H7 (cell line): Measurements from ENCODE around the gene DDR2. TPM values are rescaled to one million over a fixed set of nuclear protein-coding genes. Genes with fewer than 3 reads are reported as not detected.

Experiments used
- DNase-seq: peaks from one replicate; pipeline ENCODE4 v3.0.0; 2012
- H3K27me3 ChIP-seq: 2 replicates; pipeline ENCODE4 v1.6.0; 2011; ENCODE audit warnings: mild to moderate bottlenecking, low read length; ENCODE audit not compliant: control insufficient read depth, insufficient read depth
- H3K36me3 ChIP-seq: replicated peaks from 2 replicates; pipeline ENCODE4 v1.5.1; 2011; ENCODE audit warnings: low read length; ENCODE audit not compliant: control insufficient read depth, insufficient read depth
- H3K4me3 ChIP-seq: 2 replicates; pipeline ENCODE4 v1.5.1; 2011; ENCODE audit warnings: low read depth, mild to moderate bottlenecking, control low read depth, low read length, moderate library complexity; ENCODE audit not compliant: insufficient read depth
- total RNA-seq: library from RNA; depleted of rRNA; stranded (reverse); fragments of >200 nt; shearing (Covaris generic); gene quantifications from 2 replicates; pipeline ENCODE4 v1.2.3, GENCODE V29; 2014

The DDR2 gene
- total RNA-seq, 1 experiment from 2014 or later = 0.17 TPM

DNA sequence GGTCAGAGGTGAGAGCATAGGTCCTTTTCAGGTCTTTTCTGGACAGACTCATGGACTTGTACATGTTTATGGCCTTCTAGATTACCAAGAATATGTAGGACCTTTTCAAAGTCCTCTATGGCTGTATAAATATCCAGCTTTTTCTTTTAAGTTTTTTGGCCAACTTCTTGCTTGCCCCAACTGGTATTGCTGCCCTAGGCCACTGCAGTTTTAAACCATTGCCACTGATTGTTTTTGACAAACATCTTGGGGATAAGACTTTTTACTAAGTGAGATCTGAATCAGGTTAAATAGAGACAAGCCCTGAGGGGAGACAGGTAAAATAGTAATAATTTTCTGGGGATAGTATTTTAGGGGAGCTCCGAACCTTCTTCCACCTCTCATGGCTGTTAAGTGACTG is 14.8 kb upstream of the DDR2 start:
- no peak for DNase-seq
- no peaks in the 10 kb centered on the region for H3K27me3 ChIP-seq
- H3K4me3 ChIP-seq = no peak overlapping the region
- H3K36me3 ChIP-seq = no peaks in the 10 kb centered on the region

DNA sequence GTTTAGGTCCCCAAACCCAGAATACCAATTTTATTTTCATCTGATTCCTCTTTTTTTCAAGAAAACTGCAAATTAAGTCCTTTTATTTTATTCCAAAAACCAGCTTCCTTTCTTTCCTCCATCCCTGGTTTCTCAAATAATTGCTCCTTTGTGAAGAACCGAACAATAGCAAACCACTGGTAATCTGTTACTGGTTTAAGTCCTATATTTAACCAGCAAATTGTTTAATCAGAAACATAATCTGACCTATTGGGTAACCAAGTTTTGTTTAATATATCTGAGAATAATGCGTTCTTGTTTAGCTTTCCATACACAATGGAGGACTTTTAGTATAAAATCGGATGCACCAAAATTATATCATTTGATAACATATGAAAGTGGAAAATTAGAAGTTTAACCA is 13.2 kb upstream of the DDR2 start:
- H3K27me3 ChIP-seq = no peaks in the 10 kb centered on the region
- no peaks in the 10 kb centered on the region for H3K36me3 ChIP-seq
- no peak for DNase-seq
- H3K4me3 ChIP-seq = no peak overlapping the region

DNA sequence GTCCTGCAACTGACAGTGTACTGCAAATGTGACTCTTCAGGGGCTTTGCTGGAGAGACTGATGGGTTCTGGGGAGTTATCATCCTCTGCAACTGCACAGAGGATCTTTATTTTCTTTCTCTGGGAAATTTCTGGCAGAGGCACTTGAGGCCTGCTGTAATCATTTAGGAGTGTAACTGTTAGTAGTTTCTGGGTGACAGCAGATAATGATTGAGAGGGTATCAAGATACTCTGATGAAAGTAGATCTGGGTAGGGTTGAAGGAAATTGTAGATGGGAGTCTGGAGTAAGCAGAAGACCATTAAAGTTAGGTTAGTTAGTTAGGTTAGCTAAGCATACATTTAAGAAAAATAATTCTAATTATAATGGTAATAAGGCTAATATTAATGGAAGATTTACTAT is 11.0 kb upstream of the DDR2 start:
- Histone ChIP-seq H3K4me3 (no peak overlapping the region), H3K27me3 (no peaks in the 10 kb centered on the region), H3K36me3 (no peaks in the 10 kb centered on the region)
- DNase-seq = no peak

DNA sequence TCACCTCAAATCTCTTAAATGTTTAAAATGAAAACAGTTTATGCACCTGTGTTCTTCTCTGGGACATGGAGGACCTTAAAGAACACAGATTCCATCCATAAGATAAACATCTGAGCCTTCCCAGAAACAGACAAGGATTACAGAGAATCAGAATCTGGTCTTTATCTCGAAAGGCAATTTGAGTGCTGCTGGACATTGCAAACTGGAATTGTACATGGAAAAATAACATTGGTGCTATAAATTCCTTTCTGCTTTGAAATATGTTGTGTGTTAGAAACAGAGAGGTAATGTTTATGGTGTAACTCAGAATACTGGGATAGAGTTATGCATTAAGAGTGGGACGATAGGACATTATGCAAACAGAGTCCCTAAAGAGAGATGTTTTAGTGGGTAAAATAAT is 6.6 kb upstream of the DDR2 start:
- Histone ChIP-seq H3K4me3 (no peak overlapping the region), H3K27me3 (no peaks in the 10 kb centered on the region)

DNA sequence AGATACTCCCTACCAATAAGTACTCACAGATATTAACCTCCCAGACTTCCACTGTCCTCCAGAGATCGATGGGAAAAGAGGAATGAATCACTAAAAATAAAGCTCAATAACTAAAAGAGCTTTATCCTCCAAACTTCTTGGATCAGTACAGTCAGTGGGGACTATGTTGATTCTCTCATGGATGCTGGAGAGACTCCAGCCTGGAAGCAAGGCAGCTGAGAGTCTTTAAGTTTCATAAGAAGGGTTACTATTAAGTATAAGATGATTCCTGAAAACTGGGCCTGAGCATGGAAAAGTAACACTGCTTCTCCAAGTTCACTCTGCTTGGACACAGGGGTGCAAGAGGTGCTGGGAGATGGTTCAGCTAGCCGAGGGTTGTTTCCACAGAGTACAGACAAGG is 6.2 kb upstream of the DDR2 start:
- Histone ChIP-seq H3K4me3 (no peak overlapping the region), H3K36me3 (no peaks in the 10 kb centered on the region), H3K27me3 (no peaks in the 10 kb centered on the region)
- no peak for DNase-seq

More for the DNA sequence above, 6.6 kb upstream of the DDR2 start:
- no peaks in the 10 kb centered on the region for H3K36me3 ChIP-seq
- DNase-seq = no peak

DNA sequence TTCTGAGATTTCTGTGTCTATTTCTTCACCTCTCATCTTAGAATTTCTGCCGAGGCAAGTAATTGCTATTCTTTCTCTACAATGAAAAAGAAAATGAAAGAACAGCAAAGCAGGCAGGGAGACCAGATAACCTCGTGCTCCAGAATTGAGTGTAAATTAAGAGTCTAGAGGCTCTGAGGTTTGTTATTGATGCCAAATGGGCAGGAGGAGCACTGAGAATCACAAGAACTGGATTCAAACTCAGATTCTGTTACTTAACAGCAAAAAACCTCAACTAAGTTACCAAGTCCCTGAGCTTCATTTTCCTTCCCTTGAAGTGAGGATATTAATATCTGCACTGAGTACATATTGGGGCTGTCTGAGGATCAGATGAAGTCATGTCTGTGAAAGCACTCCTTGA is 5.5 kb upstream of the DDR2 start:
- no peak for DNase-seq
- Histone ChIP-seq H3K36me3 (no peaks in the 10 kb centered on the region), H3K4me3 (no peak overlapping the region), H3K27me3 (no peaks in the 10 kb centered on the region)

DNA sequence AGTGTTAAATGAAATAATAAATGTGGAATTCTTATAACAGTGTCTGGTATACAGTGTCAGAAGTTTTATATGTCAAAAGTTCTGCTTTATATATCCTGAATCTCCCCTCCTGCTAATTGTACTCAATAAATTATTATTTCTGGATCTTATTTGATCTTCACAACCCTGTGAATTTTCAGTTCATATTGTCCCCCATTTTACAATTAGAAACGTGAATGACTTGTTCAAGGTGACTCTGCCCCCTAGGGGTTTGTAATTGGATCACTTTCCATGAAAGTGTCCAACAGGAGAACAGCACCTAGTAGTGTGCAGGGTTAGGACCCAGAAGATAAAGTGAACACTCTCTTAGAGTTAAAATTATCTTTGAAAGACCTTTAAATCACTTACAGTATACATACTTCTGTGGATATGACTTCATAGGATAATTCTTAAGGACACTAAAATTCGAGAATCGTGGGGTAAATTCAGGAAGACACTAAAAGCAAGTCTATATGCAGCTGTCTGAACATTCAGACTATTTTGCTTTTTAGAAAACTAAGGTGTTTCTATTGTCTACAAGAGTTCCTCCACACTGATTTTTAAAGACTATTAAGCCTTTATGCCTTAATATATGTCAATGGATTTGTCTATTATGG is 4.5 kb upstream of the DDR2 start:
- Histone ChIP-seq H3K36me3 (no peaks in the 10 kb centered on the region), H3K27me3 (no peaks in the 10 kb centered on the region), H3K4me3 (no peak overlapping the region)
- DNase-seq = no peak

DNA sequence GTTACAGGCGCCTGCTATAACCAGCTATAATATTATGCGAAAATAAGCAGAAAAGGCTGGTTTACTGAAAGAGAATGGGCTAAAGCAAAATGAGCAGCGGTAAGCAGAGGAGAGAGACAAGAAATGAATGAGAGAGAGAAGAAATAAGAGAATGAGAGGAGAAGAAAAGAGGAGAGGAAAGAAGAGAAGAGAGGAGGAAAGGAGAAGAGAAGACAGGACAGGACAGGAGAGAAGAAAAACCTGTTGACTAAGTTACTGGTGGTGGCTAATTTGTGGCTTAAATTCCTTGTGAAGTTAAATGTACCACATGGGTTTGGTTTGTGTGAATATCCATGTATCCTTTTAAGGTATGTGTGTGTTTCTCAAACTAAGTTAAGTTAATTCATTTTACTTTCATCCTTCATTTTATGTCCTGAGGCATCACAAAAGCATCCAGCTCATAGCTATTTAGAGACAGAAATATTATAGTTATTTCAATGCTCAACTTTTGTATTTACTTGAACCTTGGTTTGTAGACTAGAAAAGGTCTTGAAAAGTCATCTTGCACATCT is 3.1 kb upstream of the DDR2 start:
- Histone ChIP-seq H3K36me3 (no peaks in the 10 kb centered on the region), H3K4me3 (no peak overlapping the region), H3K27me3 (no peaks in the 10 kb centered on the region)
- DNase-seq = no peak

DNA sequence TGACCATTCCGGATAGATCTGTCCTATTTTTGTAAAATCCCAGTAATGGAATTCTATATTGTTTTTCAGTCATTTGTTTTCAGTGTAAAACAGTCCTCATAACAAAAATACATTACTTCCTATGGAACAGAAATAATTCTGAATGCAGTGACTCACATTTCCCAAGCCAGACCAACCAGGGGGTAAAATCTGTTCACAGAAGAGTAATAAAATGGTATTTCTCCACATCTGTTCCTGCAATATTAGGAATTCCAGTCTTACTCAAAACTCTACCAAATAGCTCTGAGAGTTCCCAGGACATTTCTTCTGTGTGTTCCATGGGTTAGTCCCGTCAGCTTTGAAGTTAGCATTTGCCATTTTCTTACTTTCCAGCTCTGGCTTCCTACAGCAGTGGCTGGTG is 2.6 kb upstream of the DDR2 start:
- no peak for DNase-seq
- Histone ChIP-seq H3K27me3 (no peaks in the 10 kb centered on the region), H3K4me3 (no peak overlapping the region), H3K36me3 (no peaks in the 10 kb centered on the region)

DNA sequence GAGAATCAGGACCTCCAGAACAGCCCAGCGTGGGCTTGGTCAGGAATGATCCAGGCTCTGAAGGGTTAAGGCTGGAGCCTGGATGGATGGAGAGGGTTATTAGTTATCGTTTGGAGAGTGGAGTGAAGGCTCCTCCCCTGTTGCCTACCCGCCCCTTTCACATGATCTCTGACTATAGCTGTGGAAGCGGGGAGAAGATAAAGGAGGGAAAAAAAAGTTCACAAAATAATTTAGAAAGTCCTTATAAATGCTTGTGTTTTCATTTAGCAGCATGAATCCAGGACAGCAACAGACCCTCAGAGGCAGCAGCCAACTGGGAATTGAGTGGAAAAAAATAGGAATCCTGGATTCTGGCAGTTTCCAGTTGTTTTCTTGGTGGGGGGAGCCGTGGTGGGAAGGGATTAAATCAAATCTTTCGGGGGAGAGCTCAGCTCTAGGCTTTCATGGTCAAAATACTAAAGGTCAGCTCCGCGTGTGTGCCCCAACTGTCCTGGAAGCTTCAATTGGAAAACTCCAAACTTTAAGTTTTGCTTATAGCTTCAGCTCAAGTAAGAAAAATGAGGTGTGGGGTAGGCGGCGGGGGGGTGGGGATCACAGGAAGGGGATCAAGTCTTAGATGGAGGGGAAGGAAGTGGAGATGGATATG is 595 bp upstream of the DDR2 start:
- peak overlapping the region; percentile 1; the same call in 1 of the 2 replicates for H3K4me3 ChIP-seq
- no peaks in the 10 kb centered on the region for H3K27me3 ChIP-seq
- no peaks in the 10 kb centered on the region for H3K36me3 ChIP-seq
- no peak for DNase-seq

DNA sequence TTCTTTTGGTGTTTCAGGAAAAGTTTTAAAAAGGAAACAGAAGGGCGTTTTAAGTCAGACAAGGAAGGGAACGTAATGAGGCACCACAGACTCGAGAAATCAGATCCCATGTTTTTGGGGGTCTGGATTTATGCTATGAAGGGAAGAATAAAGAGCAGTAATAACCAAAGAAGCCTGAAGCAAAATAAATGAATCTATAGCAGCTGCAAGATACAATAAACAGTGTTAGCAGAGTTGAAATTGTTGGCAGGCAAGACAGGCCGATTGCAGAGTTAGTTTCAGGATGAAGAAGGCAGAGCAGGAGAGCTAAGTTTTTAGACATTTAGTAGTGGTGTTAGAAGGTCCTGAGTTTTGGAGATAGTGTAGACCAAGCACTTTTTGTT is 425 bp downstream of the DDR2 start:
- peak overlapping the region; percentile 1; the same call in 1 of the 2 replicates for H3K4me3 ChIP-seq

DNA sequence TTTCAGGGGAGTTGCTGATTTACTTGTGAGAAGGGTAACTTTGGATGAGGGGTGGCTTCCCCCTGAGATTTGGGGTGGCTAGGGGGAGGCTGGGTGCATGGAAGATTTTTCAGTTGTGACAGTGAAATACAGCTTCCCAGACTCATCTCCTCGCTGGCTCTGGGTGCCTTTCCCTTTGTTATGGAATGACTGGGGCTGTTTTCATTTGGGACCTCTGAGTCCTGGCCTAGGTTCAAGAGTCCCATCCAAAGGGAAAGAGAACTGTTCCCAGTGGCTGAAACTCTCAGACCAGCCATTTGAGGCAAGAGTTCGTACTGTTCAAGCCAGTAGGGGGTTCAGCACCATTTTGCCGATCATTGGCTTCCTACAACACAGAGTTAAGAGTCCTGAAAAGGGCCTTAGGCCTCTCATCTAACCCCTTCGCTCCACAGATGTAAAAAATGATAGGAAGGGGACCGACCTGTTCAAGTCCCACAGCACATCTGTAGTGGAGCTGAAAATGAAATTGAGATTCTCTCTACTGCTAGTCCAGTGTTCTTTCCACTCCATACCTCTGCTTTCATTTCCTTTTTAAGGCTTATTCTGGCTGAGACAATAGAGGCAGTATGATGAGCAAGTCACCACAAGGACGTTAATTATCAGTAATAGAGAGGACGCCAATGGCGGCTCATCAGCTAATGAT is 958 bp downstream of the DDR2 start:
- H3K27me3 ChIP-seq = no peaks in the 10 kb centered on the region
- DNase-seq = no peak
- H3K36me3 ChIP-seq = no peaks in the 10 kb centered on the region
- peak overlapping the region; percentile 1; the same call in 1 of the 2 replicates for H3K4me3 ChIP-seq

More for the DNA sequence above, 425 bp downstream of the DDR2 start:
- DNase-seq = no peak
- Histone ChIP-seq H3K36me3 (no peaks in the 10 kb centered on the region), H3K27me3 (no peaks in the 10 kb centered on the region)

DNA sequence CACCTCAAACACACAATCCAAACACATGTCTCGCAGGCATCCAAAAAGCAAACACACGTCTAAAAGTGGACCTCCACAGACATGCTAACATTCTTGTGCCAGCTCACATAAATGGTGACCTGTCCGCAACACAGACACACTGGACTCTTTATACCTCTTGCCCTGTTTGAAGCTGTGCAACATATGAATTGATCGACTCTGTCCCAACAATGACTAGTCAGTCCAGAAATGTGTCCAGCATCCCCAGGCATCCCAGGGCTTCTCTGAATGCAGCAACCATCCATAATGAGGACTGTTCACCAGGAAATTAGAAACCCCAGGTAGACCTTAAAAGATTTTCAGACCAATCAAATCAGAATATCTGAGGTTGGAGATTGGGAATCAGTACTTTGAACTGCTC is 3.2 kb downstream of the DDR2 start:
- no peak overlapping the region for H3K4me3 ChIP-seq
- no peaks in the 10 kb centered on the region for H3K27me3 ChIP-seq
- DNase-seq = no peak
- no peaks in the 10 kb centered on the region for H3K36me3 ChIP-seq

DNA sequence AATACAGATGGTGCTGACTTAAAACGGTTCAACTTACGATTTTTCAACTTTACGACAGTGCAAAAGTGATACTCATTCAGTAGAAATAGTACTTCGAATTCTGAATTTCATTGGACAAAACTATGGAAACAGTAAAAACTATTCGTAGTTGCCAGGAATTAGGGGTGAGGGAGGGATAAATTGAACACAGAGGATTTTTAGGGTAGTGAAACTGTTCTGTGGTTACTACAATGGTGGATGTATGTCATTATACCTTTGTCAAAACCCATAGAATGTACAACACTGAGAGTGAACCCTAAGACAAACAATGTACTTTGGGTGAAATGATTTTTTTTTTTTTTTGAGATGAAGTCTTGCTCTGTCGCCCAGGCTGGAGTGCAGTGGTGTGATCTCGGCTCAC is 7.5 kb downstream of the DDR2 start:
- no peaks in the 10 kb centered on the region for H3K27me3 ChIP-seq
- H3K36me3 ChIP-seq = no peaks in the 10 kb centered on the region
- DNase-seq = no peak
- no peak overlapping the region for H3K4me3 ChIP-seq

DNA sequence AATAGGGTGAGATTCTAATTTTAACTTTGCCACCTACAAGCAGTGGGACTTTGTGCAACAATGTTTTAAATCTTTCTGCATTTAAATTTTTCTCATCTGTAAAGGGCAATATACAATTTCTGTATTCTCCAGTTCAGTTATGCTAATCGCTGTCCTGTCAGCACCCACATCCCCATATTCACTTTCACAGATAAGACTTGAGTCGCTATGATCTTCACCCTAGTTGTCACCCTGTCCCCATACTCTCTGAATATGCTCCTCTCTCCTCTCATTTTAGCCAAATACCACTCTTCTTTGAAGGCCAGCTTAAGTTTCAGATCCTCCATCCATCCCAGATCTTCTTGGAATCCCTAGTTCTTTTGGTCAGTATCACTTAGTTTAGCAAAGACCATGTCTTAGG is 8.8 kb downstream of the DDR2 start:
- no peaks in the 10 kb centered on the region for H3K36me3 ChIP-seq

More for the DNA sequence above, 8.8 kb downstream of the DDR2 start:
- Histone ChIP-seq H3K27me3 (no peaks in the 10 kb centered on the region), H3K4me3 (no peak overlapping the region)
- DNase-seq = no peak
